Mammary epithelial cell (primary cell): Measurements from ENCODE around the gene PPP1R8.

Source experiments
- CTCF ChIP-seq, 2 donors: IDR thresholded peaks in 1 of 2; conservative IDR thresholded peaks in 1 of 2; 2 replicates each; pipeline ENCODE4 v1.5.1; 2011 to 2012; ENCODE audit warnings: inconsistent platforms in 2 of 2, low read length in 2 of 2, mild to moderate bottlenecking in 2 of 2, control low read depth in 1 of 2, low read depth in 1 of 2; ENCODE audit not compliant: insufficient read depth in 1 of 2; ENCODE audit errors: extremely low read depth in 1 of 2
- EZH2 ChIP-seq: IDR thresholded peaks from 2 replicates; pipeline ENCODE4 v1.6.1; 2012; ENCODE audit warnings: low read length, inconsistent platforms, borderline replicate concordance

- TF ChIP-seq CTCF (conservative IDR thresholded peaks at IDR 0.05 in 1 of 2, IDR thresholded peaks at IDR 0.05 in 1 of 2; ENCODE audit: extremely low read depth in 1 of 2, insufficient read depth in 1 of 2, low read depth in 1 of 2, low read length in 2 of 2) (no peak), EZH2 (no peak)
Observed at GRCh38 chr1:27858949-27859576, 28.5 kb downstream of the PPP1R8 start.
